ENCODE data around the gene FAM107B.

DNA sequence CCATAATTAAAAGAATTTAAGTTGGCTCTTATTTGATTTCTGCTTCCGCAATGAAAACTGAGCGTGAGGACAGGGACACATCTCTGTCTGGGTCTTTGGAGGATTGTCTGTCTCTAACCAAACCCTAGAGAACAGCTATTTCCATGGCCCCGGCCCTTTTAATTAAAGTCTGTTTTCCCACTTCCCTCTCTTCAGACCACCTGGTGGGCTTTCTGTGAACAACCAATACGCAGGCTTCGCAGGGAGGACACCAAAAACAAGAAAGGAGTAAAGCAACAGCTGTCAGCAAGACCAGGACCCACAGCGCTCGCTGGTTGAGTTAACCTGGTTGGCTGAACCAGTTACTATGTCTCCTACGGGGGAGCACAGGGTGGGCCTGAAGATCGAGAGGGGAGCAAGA, 226.9 kb downstream of the FAM107B start:
- TF ChIP-seq POLR2A (IDR thresholded peaks at IDR 0.05) (no peak), CTCF (IDR thresholded peaks at IDR 0.05) (no peak)

All from uterus (tissue), 2 donors.